GM12892 (cell line): ENCODE data around the gene FCRL3.

Source experiments
- POLR2A ChIP-seq: IDR thresholded peaks from 2 replicates; pipeline ENCODE4 v1.6.1; 2011; ENCODE audit warnings: low read depth, low read length, control low read depth
- POLR2AphosphoS5 ChIP-seq: IDR thresholded peaks from 2 replicates; pipeline ENCODE4 v1.6.1; 2011; ENCODE audit warnings: low read depth, low read length, control low read depth

- TF ChIP-seq POLR2A (no peak), POLR2AphosphoS5 (no peak)
Observed at GRCh38 chr1:157711802-157712201, 11.2 kb upstream of the FCRL3 start.
